Adrenal gland (tissue), 12 donors: ENCODE measurements around the gene CDK5R1. TPM values are rescaled to one million over a fixed set of nuclear protein-coding genes. Genes with fewer than 3 reads are reported as not detected.

Source experiments
- DNase-seq, 7 donors: peaks; one replicate each; pipeline ENCODE4 v3.0.0-alpha.2; 2019 to 2020
- H3K27ac ChIP-seq, 5 donors: fragments of 200-600 bp; sonication (generic) in 4 of 5; 1 replicate in 3 of 5; 2 replicates in 2 of 5; pipeline versions ENCODE4 v1.5.1 to v1.8.0; 2016 to 2020; ENCODE audit warnings: mild to moderate bottlenecking in 1 of 5
- H3K27me3 ChIP-seq: fragments of 200-600 bp; 2 replicates; pipeline ENCODE4 v1.8.0; 2021
- H3K36me3 ChIP-seq, 2 donors: fragments of 200-600 bp; replicated peaks in 1 of 2; 1 replicate in 1 of 2; 2 replicates in 1 of 2; pipeline versions ENCODE4 v1.5.1 to v1.8.0; 2018 to 2022
- H3K4me1 ChIP-seq, 2 donors: fragments of 200-600 bp; replicated peaks in 1 of 2; 1 replicate in 1 of 2; 2 replicates in 1 of 2; pipeline versions ENCODE4 v1.5.1 to v1.8.0; 2018 to 2021
- H3K4me3 ChIP-seq, 4 donors: fragments of 200-600 bp; sonication (generic) in 3 of 4; one replicate each; pipeline ENCODE4 v1.5.1; 2016 to 2018
- H3K9me3 ChIP-seq, 3 donors: fragments of 200-600 bp; sonication (generic) in 1 of 3; replicated peaks in 1 of 3; 1 replicate in 2 of 3; 2 replicates in 1 of 3; pipeline versions ENCODE4 v1.5.1 to v1.8.0; 2016 to 2021
- CTCF ChIP-seq, 6 experiments: fragments of 450-650 bp in 4 of 6; fragments of 200-600 bp in 2 of 6; sonication (generic) in 1 of 6; IDR thresholded peaks; 1 replicate in 5 of 6; 2 replicates in 1 of 6; pipeline versions ENCODE4 v1.5.1 to v1.8.0; 2016 to 2021; ENCODE audit warnings: antibody characterized with exemption in 6 of 6, mild to moderate bottlenecking in 2 of 6, moderate library complexity in 1 of 6
- POLR2A ChIP-seq, 2 donors: fragments of 450-650 bp; IDR thresholded peaks; one replicate each; pipeline ENCODE4 v1.6.1; 2017; ENCODE audit warnings: antibody characterized with exemption in 2 of 2, mild to moderate bottlenecking in 2 of 2, moderate library complexity in 1 of 2
- WGBS, 4 donors: extraction: QIAGEN DNeasy Blood & Tissue Kit in 2 of 4; methylation state at CpG; one replicate each; pipeline versions ENCODE4 v1.1.5 to v1.1.7; 2013 to 2017; 5-methylcytosine and 5-hydroxymethylcytosine counted together
- intact Hi-C, 2 donors: fragments of 100-400 bp; cut with DNase I; formaldehyde crosslinking; loops; one replicate each; pipeline versions ENCODE4 v1.14.1 to v1.15.0; 2022 to 2023
- polyA plus RNA-seq, 3 donors: library from polyadenylated mRNA; stranded (reverse); fragments of 200-250 nt in 2 of 3; fragments of 350-450 nt in 1 of 3; fragmentation: Illumina TruSeq in 1 of 3; extraction: RNeasy Lipid Tissue Mini Kit (QIAGEN cat#74804) in 1 of 3; gene quantifications; one replicate each; pipeline ENCODE4 v1.2.3, GENCODE V29; 2013 to 2014
- total RNA-seq, 9 donors: library from RNA; depleted of rRNA in 4 of 9; stranded (reverse); fragments of >200 nt in 4 of 9; fragments of 120-200 nt in 1 of 9; fragmentation: NEBNext Ultra II Directional in 1 of 9; extraction: Animal tissue kit (Norgen Biotek cat#: 25700) in 1 of 9; gene quantifications; one replicate each; pipeline versions ENCODE4 v1.1.0 to v1.2.4, GENCODE V29; 2013 to 2023
- donor health status: healthy with polysubstance abuse.
- donor health status: Bipolar disorder and iron deficiency.
- donor health status: DM: yes; HTN: yes; CAD: no.
- donor health status: DM: no; HTN: no; CAD: no.
- donor health status: DM: no; HTN: no; CAD: no.
- donor health status: DM: yes; HTN: yes; CAD: no.

Gene CDK5R1
- total and polyA plus RNA-seq, 12 donors: 0.98 to 4.5 (median 2.7) TPM

GRCh38 chr17:32517982-32518381, 31.2 kb downstream of the CDK5R1 start:
- no peaks in the 10 kb centered on the region for H3K27me3 ChIP-seq
- intact Hi-C loops: no loop called here
- H3K27ac ChIP-seq: no peak overlapping the region
- H3K4me3 ChIP-seq: no peak overlapping the region
- 91 to 96% (median 95%) methylated on average over 5 to 7 of the region's 7 CpGs for WGBS, 4 donors
- TF ChIP-seq POLR2A (IDR thresholded peaks at IDR 0.05) (no peak), CTCF (IDR thresholded peaks at IDR 0.05) (no peak)
- H3K4me1 ChIP-seq: peaks cover 19 to 27% of the 10 kb centered on the region in 2 donors
- no peaks in the 10 kb centered on the region for H3K36me3 ChIP-seq
- H3K9me3 ChIP-seq: no peaks in the 10 kb centered on the region
- no peak for DNase-seq

- no peaks in the 10 kb centered on the region for H3K9me3 ChIP-seq
- H3K27me3 ChIP-seq: no peaks in the 10 kb centered on the region
- 49 to 55% (median 54%) methylated on average over 27 to 31 of the region's 31 CpGs for whole genome bisulfite sequencing, 4 donors
- no peak for DNase-seq
- H3K36me3 ChIP-seq: no peaks in the 10 kb centered on the region
- H3K27ac ChIP-seq: no peak overlapping the region
- peak overlapping the region in 2 of 4 donors; percentile 14 to 65 for H3K4me3 ChIP-seq
- H3K4me1 ChIP-seq: peaks cover 19 to 27% of the 10 kb centered on the region in 2 donors
- no peak for TF ChIP-seq POLR2A (IDR thresholded peaks at IDR 0.05)
- no peak for TF ChIP-seq CTCF (IDR thresholded peaks at IDR 0.05)
- intact Hi-C loops: no loop called here
Measured at GRCh38 chr17:32518646-32519227, 31.9 kb downstream of the CDK5R1 start.

- Histone ChIP-seq H3K4me1 (peaks cover 19 to 27% of the 10 kb centered on the region in 2 donors), H3K27me3 (no peaks in the 10 kb centered on the region), H3K36me3 (no peaks in the 10 kb centered on the region), H3K4me3 (peak overlapping the region in 2 of 4 donors; percentile 14 to 65), H3K9me3 (no peaks in the 10 kb centered on the region), H3K27ac (peak overlapping the region in 1 of 5 donors; percentile 53)
- intact Hi-C loops: no loop called here
- peak in 6 of 7 donors; percentile 34 to 71 (median 41) for DNase-seq
- WGBS, 4 donors: 2 to 4% (median 3%) methylated on average over 23 to 61 of the region's 61 CpGs
- TF ChIP-seq CTCF (IDR thresholded peaks at IDR 0.05): no peak
- no peak for TF ChIP-seq POLR2A (IDR thresholded peaks at IDR 0.05)
Measured at GRCh38 chr17:32519228-32520103, 32.7 kb downstream of the CDK5R1 start.

GRCh38 chr17:32520104-32520701, 33.4 kb downstream of the CDK5R1 start:
- DNase-seq: peak in 3 of 7 donors; percentile 22 to 67 (median 39)
- WGBS, 4 donors: 58 to 74% (median 68%) methylated on average over 17 of the region's 17 CpGs

More at GRCh38 chr17:32520104-32520701, 33.4 kb downstream of the CDK5R1 start:
- Histone ChIP-seq H3K4me3 (peak overlapping the region in 1 of 4 donors; percentile 65), H3K27me3 (no peaks in the 10 kb centered on the region), H3K4me1 (peaks cover 19 to 27% of the 10 kb centered on the region in 2 donors), H3K9me3 (no peaks in the 10 kb centered on the region), H3K27ac (peak overlapping the region in 1 of 5 donors; percentile 53), H3K36me3 (no peaks in the 10 kb centered on the region)
- intact Hi-C loops: no loop called here
- TF ChIP-seq CTCF (IDR thresholded peaks at IDR 0.05) (no peak), POLR2A (IDR thresholded peaks at IDR 0.05) (no peak)
